OCI-LY1 (cell line): ENCODE measurements around the gene WBP4.

Experiments used
- CTCF ChIP-seq: fragments of 200-600 bp; sonication (generic), shearing (Covaris generic); IDR thresholded peaks from 2 replicates; pipeline ENCODE4 v1.5.1; 2017; ENCODE audit warnings: mild to moderate bottlenecking, antibody characterized with exemption, low read length, moderate library complexity, mixed read lengths
- EZH2 ChIP-seq: fragments of 200-600 bp; sonication (generic), shearing (Covaris generic); IDR thresholded peaks from 2 replicates; pipeline ENCODE4 v1.8.0; 2017; ENCODE audit warnings: borderline replicate concordance, mixed run types, mild to moderate bottlenecking, antibody characterized with exemption, low read length, moderate library complexity, mixed read lengths

GRCh38 chr13:41019578-41020347 lies 41.5 kb upstream of the WBP4 start:
- TF ChIP-seq CTCF (no peak), EZH2 (no peak)
